ENCODE data around the gene DYNC2I2.
A peak's percentile ranks its signal among the peaks of the same experiment; 100 is the strongest.

The DYNC2I2 gene

GRCh38 chr9:128638580-128638979 is 18.1 kb downstream of the DYNC2I2 start:
- Histone ChIP-seq H3K27me3 (ENCODE audit: control insufficient read depth, insufficient read depth, low read length) (no peaks in the 10 kb centered on the region), H3K4me3 (ENCODE audit: low read length) (no peak overlapping the region), H3K4me1 (ENCODE audit: control insufficient read depth, insufficient read depth, low read length) (peaks cover 13% of the 10 kb centered on the region), H3K27ac (ENCODE audit: low read depth, low read length) (no peak overlapping the region), H3K36me3 (ENCODE audit: control insufficient read depth, insufficient read depth, low read length) (peaks cover 7% of the 10 kb centered on the region), H3K9ac (ENCODE audit: low read length) (no peak overlapping the region)

- H3K9ac ChIP-seq (ENCODE audit: low read length) = no peak overlapping the region
- no peaks in the 10 kb centered on the region for H3K27me3 ChIP-seq (ENCODE audit: control insufficient read depth, insufficient read depth, low read length)
- peaks cover 16% of the 10 kb centered on the region for H3K36me3 ChIP-seq (ENCODE audit: control insufficient read depth, insufficient read depth, low read length)
- no peak overlapping the region for H3K27ac ChIP-seq (ENCODE audit: low read depth, low read length)
- no peak overlapping the region for H3K4me3 ChIP-seq (ENCODE audit: low read length)
- H3K4me1 ChIP-seq (ENCODE audit: control insufficient read depth, insufficient read depth, low read length) = peaks cover 13% of the 10 kb centered on the region
Observed at GRCh38 chr9:128637656-128638055, 19.0 kb downstream of the DYNC2I2 start.

GRCh38 chr9:128636556-128637530 is 19.8 kb downstream of the DYNC2I2 start:
- peaks cover 24% of the 10 kb centered on the region for H3K36me3 ChIP-seq (ENCODE audit: control insufficient read depth, insufficient read depth, low read length)
- no peak overlapping the region for H3K4me3 ChIP-seq (ENCODE audit: low read length)
- H3K27ac ChIP-seq (ENCODE audit: low read depth, low read length) = peak overlapping the region; percentile 82
- peaks cover 13% of the 10 kb centered on the region for H3K4me1 ChIP-seq (ENCODE audit: control insufficient read depth, insufficient read depth, low read length)
- no peaks in the 10 kb centered on the region for H3K27me3 ChIP-seq (ENCODE audit: control insufficient read depth, insufficient read depth, low read length)
- no peak overlapping the region for H3K9ac ChIP-seq (ENCODE audit: low read length)

- Histone ChIP-seq H3K9ac (ENCODE audit: low read length) (no peak overlapping the region), H3K4me3 (ENCODE audit: low read length) (no peak overlapping the region), H3K27me3 (ENCODE audit: control insufficient read depth, insufficient read depth, low read length) (no peaks in the 10 kb centered on the region), H3K4me1 (ENCODE audit: control insufficient read depth, insufficient read depth, low read length) (peaks cover 13% of the 10 kb centered on the region), H3K27ac (ENCODE audit: low read depth, low read length) (peak overlapping the region; percentile 82), H3K36me3 (ENCODE audit: control insufficient read depth, insufficient read depth, low read length) (peaks cover 30% of the 10 kb centered on the region)
Observed at GRCh38 chr9:128636024-128636390, 20.6 kb downstream of the DYNC2I2 start.

- peaks cover 13% of the 10 kb centered on the region for H3K4me1 ChIP-seq (ENCODE audit: control insufficient read depth, insufficient read depth, low read length)
- H3K27me3 ChIP-seq (ENCODE audit: control insufficient read depth, insufficient read depth, low read length) = no peaks in the 10 kb centered on the region
- H3K4me3 ChIP-seq (ENCODE audit: low read length) = peak overlapping the region; percentile 15
- H3K9ac ChIP-seq (ENCODE audit: low read length) = no peak overlapping the region
- peak overlapping the region; percentile 82 for H3K27ac ChIP-seq (ENCODE audit: low read depth, low read length)
- peaks cover 30% of the 10 kb centered on the region for H3K36me3 ChIP-seq (ENCODE audit: control insufficient read depth, insufficient read depth, low read length)
Observed at GRCh38 chr9:128635266-128636023, 21.2 kb downstream of the DYNC2I2 start.

- Histone ChIP-seq H3K27ac (ENCODE audit: low read depth, low read length) (no peak overlapping the region), H3K36me3 (ENCODE audit: control insufficient read depth, insufficient read depth, low read length) (peaks cover 33% of the 10 kb centered on the region), H3K4me3 (ENCODE audit: low read length) (no peak overlapping the region), H3K27me3 (ENCODE audit: control insufficient read depth, insufficient read depth, low read length) (no peaks in the 10 kb centered on the region), H3K4me1 (ENCODE audit: control insufficient read depth, insufficient read depth, low read length) (peaks cover 13% of the 10 kb centered on the region), H3K9ac (ENCODE audit: low read length) (no peak overlapping the region)
Observed at GRCh38 chr9:128634651-128635262, 21.9 kb downstream of the DYNC2I2 start.

GRCh38 chr9:128634111-128634510 is 22.5 kb downstream of the DYNC2I2 start:
- H3K27ac ChIP-seq (ENCODE audit: low read depth, low read length) = no peak overlapping the region
- H3K4me1 ChIP-seq (ENCODE audit: control insufficient read depth, insufficient read depth, low read length) = peaks cover 13% of the 10 kb centered on the region
- peaks cover 40% of the 10 kb centered on the region for H3K36me3 ChIP-seq (ENCODE audit: control insufficient read depth, insufficient read depth, low read length)
- H3K4me3 ChIP-seq (ENCODE audit: low read length) = no peak overlapping the region
- H3K27me3 ChIP-seq (ENCODE audit: control insufficient read depth, insufficient read depth, low read length) = no peaks in the 10 kb centered on the region
- no peak overlapping the region for H3K9ac ChIP-seq (ENCODE audit: low read length)

- H3K27me3 ChIP-seq (ENCODE audit: control insufficient read depth, insufficient read depth, low read length) = no peaks in the 10 kb centered on the region
- H3K27ac ChIP-seq (ENCODE audit: low read depth, low read length) = no peak overlapping the region
- H3K9ac ChIP-seq (ENCODE audit: low read length) = no peak overlapping the region
- H3K36me3 ChIP-seq (ENCODE audit: control insufficient read depth, insufficient read depth, low read length) = peaks cover 44% of the 10 kb centered on the region
- H3K4me1 ChIP-seq (ENCODE audit: control insufficient read depth, insufficient read depth, low read length) = peaks cover 13% of the 10 kb centered on the region
- H3K4me3 ChIP-seq (ENCODE audit: low read length) = no peak overlapping the region
Observed at GRCh38 chr9:128633601-128634000, 23.0 kb downstream of the DYNC2I2 start.

GRCh38 chr9:128633057-128633456 is 23.6 kb downstream of the DYNC2I2 start:
- H3K36me3 ChIP-seq (ENCODE audit: control insufficient read depth, insufficient read depth, low read length) = peaks cover 49% of the 10 kb centered on the region
- no peak overlapping the region for H3K4me3 ChIP-seq (ENCODE audit: low read length)
- no peak overlapping the region for H3K27ac ChIP-seq (ENCODE audit: low read depth, low read length)
- no peak overlapping the region for H3K9ac ChIP-seq (ENCODE audit: low read length)
- H3K27me3 ChIP-seq (ENCODE audit: control insufficient read depth, insufficient read depth, low read length) = no peaks in the 10 kb centered on the region
- peaks cover 15% of the 10 kb centered on the region for H3K4me1 ChIP-seq (ENCODE audit: control insufficient read depth, insufficient read depth, low read length)

GRCh38 chr9:128632486-128632885 is 24.2 kb downstream of the DYNC2I2 start:
- H3K36me3 ChIP-seq (ENCODE audit: control insufficient read depth, insufficient read depth, low read length) = peaks cover 55% of the 10 kb centered on the region
- H3K27me3 ChIP-seq (ENCODE audit: control insufficient read depth, insufficient read depth, low read length) = no peaks in the 10 kb centered on the region
- H3K4me1 ChIP-seq (ENCODE audit: control insufficient read depth, insufficient read depth, low read length) = peaks cover 16% of the 10 kb centered on the region
- no peak overlapping the region for H3K4me3 ChIP-seq (ENCODE audit: low read length)
- no peak overlapping the region for H3K9ac ChIP-seq (ENCODE audit: low read length)
- H3K27ac ChIP-seq (ENCODE audit: low read depth, low read length) = no peak overlapping the region

- no peaks in the 10 kb centered on the region for H3K27me3 ChIP-seq (ENCODE audit: control insufficient read depth, insufficient read depth, low read length)
- H3K4me1 ChIP-seq (ENCODE audit: control insufficient read depth, insufficient read depth, low read length) = peaks cover 16% of the 10 kb centered on the region
- H3K4me3 ChIP-seq (ENCODE audit: low read length) = no peak overlapping the region
- H3K36me3 ChIP-seq (ENCODE audit: control insufficient read depth, insufficient read depth, low read length) = peaks cover 59% of the 10 kb centered on the region
- H3K27ac ChIP-seq (ENCODE audit: low read depth, low read length) = no peak overlapping the region
- H3K9ac ChIP-seq (ENCODE audit: low read length) = no peak overlapping the region
Observed at GRCh38 chr9:128632066-128632465, 24.6 kb downstream of the DYNC2I2 start.

GRCh38 chr9:128631636-128632035 is 25.0 kb downstream of the DYNC2I2 start:
- Histone ChIP-seq H3K36me3 (ENCODE audit: control insufficient read depth, insufficient read depth, low read length) (peaks cover 63% of the 10 kb centered on the region), H3K27ac (ENCODE audit: low read depth, low read length) (no peak overlapping the region), H3K9ac (ENCODE audit: low read length) (no peak overlapping the region), H3K27me3 (ENCODE audit: control insufficient read depth, insufficient read depth, low read length) (no peaks in the 10 kb centered on the region), H3K4me1 (ENCODE audit: control insufficient read depth, insufficient read depth, low read length) (peaks cover 16% of the 10 kb centered on the region), H3K4me3 (ENCODE audit: low read length) (no peak overlapping the region)

Data from rectal smooth muscle tissue (tissue), 1 donor.